ENCODE data around the gene ARID1A. TPM values are rescaled to one million over a fixed set of nuclear protein-coding genes. Genes with fewer than 3 reads are reported as not detected.
A peak's percentile ranks its signal among the peaks of the same experiment; 100 is the strongest.

The ARID1A gene
- total and polyA plus RNA-seq, 9 of the 15 experiments (the other 6 are each of a cell fraction or from before 2014, with no cell fraction given): 8.3 to 88.3 (median 22.5) TPM

DNA sequence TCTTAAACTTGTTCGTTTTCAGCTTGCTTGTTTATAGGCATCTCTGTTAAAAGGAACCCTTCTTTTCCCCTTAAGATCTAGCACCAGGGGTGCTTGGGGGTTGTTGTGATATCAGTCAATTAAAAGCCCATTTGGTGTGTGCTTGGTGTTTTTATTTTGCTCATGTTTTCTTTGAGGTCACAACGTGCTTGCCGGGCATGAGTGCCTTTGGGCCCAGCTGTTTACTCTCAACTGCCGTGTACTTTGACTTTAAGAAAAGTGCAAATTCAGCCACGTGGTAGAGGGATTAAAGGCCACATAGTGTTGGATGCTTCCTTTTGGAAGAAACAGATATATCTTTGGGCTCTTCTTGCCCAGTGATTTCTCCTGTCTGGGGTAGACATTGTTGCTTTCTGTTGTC, 10.5 kb downstream of the ARID1A start (continued):
- TF ChIP-seq, protein P1, sequence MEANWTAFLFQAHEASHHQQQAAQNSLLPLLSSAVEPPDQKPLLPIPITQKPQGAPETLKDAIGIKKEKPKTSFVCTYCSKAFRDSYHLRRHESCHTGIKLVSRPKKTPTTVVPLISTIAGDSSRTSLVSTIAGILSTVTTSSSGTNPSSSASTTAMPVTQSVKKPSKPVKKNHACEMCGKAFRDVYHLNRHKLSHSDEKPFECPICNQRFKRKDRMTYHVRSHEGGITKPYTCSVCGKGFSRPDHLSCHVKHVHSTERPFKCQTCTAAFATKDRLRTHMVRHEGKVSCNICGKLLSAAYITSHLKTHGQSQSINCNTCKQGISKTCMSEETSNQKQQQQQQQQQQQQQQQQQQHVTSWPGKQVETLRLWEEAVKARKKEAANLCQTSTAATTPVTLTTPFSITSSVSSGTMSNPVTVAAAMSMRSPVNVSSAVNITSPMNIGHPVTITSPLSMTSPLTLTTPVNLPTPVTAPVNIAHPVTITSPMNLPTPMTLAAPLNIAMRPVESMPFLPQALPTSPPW (CRISPR knock-in tag; IDR thresholded peaks at IDR 0.05): no peak
- TF ChIP-seq MXI1 (IDR thresholded peaks at IDR 0.05; ENCODE audit: low read depth, low read length) (no peak), ZNF444 (CRISPR knock-in tag; IDR thresholded peaks at IDR 0.05) (no peak), SIN3A (IDR thresholded peaks at IDR 0.05; ENCODE audit: borderline replicate concordance in 2 of 2, control insufficient read depth in 1 of 2, low read depth in 2 of 2, low read length in 2 of 2) (peak in 1 of 2 experiments; percentile 80; a peak in 1 of 4 replicates), XRCC5 (IDR thresholded peaks at IDR 0.05; ENCODE audit: low read depth, low read length) (no peak), BDP1 (IDR thresholded peaks at IDR 0.05; ENCODE audit: insufficient read depth, insufficient read length) (no peak), ZKSCAN1 (IDR thresholded peaks at IDR 0.05; ENCODE audit: low read depth, low read length) (no peak), MYBL2 (IDR thresholded peaks at IDR 0.05; ENCODE audit: low read depth) (no peak), MYBL2 (CRISPR knock-in tag; IDR thresholded peaks at IDR 0.05; ENCODE audit: borderline replicate concordance) (no peak), PPARD (CRISPR knock-in tag; IDR thresholded peaks at IDR 0.05) (no peak)
- TF ChIP-seq, protein P2, sequence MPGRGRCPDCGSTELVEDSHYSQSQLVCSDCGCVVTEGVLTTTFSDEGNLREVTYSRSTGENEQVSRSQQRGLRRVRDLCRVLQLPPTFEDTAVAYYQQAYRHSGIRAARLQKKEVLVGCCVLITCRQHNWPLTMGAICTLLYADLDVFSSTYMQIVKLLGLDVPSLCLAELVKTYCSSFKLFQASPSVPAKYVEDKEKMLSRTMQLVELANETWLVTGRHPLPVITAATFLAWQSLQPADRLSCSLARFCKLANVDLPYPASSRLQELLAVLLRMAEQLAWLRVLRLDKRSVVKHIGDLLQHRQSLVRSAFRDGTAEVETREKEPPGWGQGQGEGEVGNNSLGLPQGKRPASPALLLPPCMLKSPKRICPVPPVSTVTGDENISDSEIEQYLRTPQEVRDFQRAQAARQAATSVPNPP (IDR thresholded peaks at IDR 0.05; ENCODE audit: borderline replicate concordance, insufficient read depth, insufficient read length): no peak
- TF ChIP-seq, protein P3, sequence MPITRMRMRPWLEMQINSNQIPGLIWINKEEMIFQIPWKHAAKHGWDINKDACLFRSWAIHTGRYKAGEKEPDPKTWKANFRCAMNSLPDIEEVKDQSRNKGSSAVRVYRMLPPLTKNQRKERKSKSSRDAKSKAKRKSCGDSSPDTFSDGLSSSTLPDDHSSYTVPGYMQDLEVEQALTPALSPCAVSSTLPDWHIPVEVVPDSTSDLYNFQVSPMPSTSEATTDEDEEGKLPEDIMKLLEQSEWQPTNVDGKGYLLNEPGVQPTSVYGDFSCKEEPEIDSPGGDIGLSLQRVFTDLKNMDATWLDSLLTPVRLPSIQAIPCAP (CRISPR knock-in tag; IDR thresholded peaks at IDR 0.05; ENCODE audit: borderline replicate concordance): no peak
- TF ChIP-seq, protein P4, sequence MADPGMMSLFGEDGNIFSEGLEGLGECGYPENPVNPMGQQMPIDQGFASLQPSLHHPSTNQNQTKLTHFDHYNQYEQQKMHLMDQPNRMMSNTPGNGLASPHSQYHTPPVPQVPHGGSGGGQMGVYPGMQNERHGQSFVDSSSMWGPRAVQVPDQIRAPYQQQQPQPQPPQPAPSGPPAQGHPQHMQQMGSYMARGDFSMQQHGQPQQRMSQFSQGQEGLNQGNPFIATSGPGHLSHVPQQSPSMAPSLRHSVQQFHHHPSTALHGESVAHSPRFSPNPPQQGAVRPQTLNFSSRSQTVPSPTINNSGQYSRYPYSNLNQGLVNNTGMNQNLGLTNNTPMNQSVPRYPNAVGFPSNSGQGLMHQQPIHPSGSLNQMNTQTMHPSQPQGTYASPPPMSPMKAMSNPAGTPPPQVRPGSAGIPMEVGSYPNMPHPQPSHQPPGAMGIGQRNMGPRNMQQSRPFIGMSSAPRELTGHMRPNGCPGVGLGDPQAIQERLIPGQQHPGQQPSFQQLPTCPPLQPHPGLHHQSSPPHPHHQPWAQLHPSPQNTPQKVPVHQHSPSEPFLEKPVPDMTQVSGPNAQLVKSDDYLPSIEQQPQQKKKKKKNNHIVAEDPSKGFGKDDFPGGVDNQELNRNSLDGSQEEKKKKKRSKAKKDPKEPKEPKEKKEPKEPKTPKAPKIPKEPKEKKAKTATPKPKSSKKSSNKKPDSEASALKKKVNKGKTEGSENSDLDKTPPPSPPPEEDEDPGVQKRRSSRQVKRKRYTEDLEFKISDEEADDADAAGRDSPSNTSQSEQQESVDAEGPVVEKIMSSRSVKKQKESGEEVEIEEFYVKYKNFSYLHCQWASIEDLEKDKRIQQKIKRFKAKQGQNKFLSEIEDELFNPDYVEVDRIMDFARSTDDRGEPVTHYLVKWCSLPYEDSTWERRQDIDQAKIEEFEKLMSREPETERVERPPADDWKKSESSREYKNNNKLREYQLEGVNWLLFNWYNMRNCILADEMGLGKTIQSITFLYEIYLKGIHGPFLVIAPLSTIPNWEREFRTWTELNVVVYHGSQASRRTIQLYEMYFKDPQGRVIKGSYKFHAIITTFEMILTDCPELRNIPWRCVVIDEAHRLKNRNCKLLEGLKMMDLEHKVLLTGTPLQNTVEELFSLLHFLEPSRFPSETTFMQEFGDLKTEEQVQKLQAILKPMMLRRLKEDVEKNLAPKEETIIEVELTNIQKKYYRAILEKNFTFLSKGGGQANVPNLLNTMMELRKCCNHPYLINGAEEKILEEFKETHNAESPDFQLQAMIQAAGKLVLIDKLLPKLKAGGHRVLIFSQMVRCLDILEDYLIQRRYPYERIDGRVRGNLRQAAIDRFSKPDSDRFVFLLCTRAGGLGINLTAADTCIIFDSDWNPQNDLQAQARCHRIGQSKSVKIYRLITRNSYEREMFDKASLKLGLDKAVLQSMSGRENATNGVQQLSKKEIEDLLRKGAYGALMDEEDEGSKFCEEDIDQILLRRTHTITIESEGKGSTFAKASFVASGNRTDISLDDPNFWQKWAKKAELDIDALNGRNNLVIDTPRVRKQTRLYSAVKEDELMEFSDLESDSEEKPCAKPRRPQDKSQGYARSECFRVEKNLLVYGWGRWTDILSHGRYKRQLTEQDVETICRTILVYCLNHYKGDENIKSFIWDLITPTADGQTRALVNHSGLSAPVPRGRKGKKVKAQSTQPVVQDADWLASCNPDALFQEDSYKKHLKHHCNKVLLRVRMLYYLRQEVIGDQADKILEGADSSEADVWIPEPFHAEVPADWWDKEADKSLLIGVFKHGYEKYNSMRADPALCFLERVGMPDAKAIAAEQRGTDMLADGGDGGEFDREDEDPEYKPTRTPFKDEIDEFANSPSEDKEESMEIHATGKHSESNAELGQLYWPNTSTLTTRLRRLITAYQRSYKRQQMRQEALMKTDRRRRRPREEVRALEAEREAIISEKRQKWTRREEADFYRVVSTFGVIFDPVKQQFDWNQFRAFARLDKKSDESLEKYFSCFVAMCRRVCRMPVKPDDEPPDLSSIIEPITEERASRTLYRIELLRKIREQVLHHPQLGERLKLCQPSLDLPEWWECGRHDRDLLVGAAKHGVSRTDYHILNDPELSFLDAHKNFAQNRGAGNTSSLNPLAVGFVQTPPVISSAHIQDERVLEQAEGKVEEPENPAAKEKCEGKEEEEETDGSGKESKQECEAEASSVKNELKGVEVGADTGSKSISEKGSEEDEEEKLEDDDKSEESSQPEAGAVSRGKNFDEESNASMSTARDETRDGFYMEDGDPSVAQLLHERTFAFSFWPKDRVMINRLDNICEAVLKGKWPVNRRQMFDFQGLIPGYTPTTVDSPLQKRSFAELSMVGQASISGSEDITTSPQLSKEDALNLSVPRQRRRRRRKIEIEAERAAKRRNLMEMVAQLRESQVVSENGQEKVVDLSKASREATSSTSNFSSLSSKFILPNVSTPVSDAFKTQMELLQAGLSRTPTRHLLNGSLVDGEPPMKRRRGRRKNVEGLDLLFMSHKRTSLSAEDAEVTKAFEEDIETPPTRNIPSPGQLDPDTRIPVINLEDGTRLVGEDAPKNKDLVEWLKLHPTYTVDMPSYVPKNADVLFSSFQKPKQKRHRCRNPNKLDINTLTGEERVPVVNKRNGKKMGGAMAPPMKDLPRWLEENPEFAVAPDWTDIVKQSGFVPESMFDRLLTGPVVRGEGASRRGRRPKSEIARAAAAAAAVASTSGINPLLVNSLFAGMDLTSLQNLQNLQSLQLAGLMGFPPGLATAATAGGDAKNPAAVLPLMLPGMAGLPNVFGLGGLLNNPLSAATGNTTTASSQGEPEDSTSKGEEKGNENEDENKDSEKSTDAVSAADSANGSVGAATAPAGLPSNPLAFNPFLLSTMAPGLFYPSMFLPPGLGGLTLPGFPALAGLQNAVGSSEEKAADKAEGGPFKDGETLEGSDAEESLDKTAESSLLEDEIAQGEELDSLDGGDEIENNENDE (IDR thresholded peaks at IDR 0.05; ENCODE audit: low read depth, low read length): no peak

All from K562 (cell line).